Common myeloid progenitor, CD34-positive (primary cell): ENCODE results near the gene ATOX1.

ENCODE experiments used
- CTCF ChIA-PET: fragments of 350-600 bp; sonication (Branson Sonifier 250); formaldehyde crosslinking; loops from one replicate; lab custom pipeline; 2021; ENCODE audit warnings: antibody characterized with exemption; lab: Charles Lee
- POLR2A ChIA-PET: fragments of 350-600 bp; sonication (Branson Sonifier 250); formaldehyde crosslinking; loops from one replicate; lab custom pipeline; 2021; ENCODE audit warnings: antibody characterized with exemption; lab: Charles Lee
- DNase-seq, 3 donors: peaks; one replicate each; pipeline versions ENCODE4 v3.0.0 to v3.0.0-alpha.2; 2013
- H3K27ac ChIP-seq, 2 experiments: 1 replicate in 1 of 2; 2 replicates in 1 of 2; pipeline ENCODE4 v1.7.0; 2013; ENCODE audit warnings: inconsistent platforms in 2 of 2, low read length in 2 of 2, mild to moderate bottlenecking in 2 of 2, low read depth in 1 of 2, moderate library complexity in 1 of 2; ENCODE audit not compliant: severe bottlenecking in 2 of 2, insufficient read depth in 1 of 2, poor library complexity in 1 of 2
- H3K27me3 ChIP-seq, 5 experiments: replicated peaks in 2 of 5; 1 replicate in 3 of 5; 2 replicates in 2 of 5; pipeline versions ENCODE4 v1.6.1 to v1.7.0; 2013; ENCODE audit warnings: low read length in 4 of 5, mild to moderate bottlenecking in 2 of 5, moderate library complexity in 2 of 5, inconsistent platforms in 1 of 5; ENCODE audit not compliant: insufficient read depth in 5 of 5, control insufficient read depth in 4 of 5
- H3K36me3 ChIP-seq, 4 experiments: 1 replicate in 2 of 4; 2 replicates in 2 of 4; pipeline versions ENCODE4 v1.6.1 to v1.7.0; 2013; ENCODE audit warnings: low read length in 3 of 4, control low read depth in 1 of 4, mild to moderate bottlenecking in 1 of 4; ENCODE audit not compliant: control insufficient read depth in 4 of 4, insufficient read depth in 4 of 4
- H3K4me1 ChIP-seq, 4 experiments: 1 replicate in 3 of 4; 2 replicates in 1 of 4; pipeline versions ENCODE4 v1.6.1 to v1.7.1; 2013; ENCODE audit warnings: low read length in 3 of 4, mild to moderate bottlenecking in 3 of 4, control low read depth in 1 of 4, inconsistent platforms in 1 of 4, moderate library complexity in 1 of 4; ENCODE audit not compliant: control insufficient read depth in 4 of 4, insufficient read depth in 4 of 4; ENCODE audit errors: control extremely low read depth in 1 of 4
- H3K4me3 ChIP-seq, 7 experiments: 1 replicate in 4 of 7; 2 replicates in 3 of 7; pipeline versions ENCODE4 v1.5.1 to v1.7.0; 2013; ENCODE audit warnings: mild to moderate bottlenecking in 7 of 7, low read length in 6 of 7, moderate library complexity in 6 of 7, inconsistent platforms in 2 of 7, low read depth in 2 of 7, control low read depth in 1 of 7; ENCODE audit not compliant: insufficient read depth in 4 of 7, control insufficient read depth in 1 of 7; ENCODE audit errors: extremely low read depth in 1 of 7
- H3K9me3 ChIP-seq, 5 experiments: 1 replicate in 4 of 5; 2 replicates in 1 of 5; pipeline versions ENCODE4 v1.6.1 to v1.7.1; 2013; ENCODE audit warnings: low read length in 4 of 5, mild to moderate bottlenecking in 2 of 5, inconsistent platforms in 1 of 5, low read depth in 1 of 5, moderate library complexity in 1 of 5; ENCODE audit not compliant: control insufficient read depth in 4 of 5, insufficient read depth in 2 of 5; ENCODE audit errors: control extremely low read depth in 1 of 5
- WGBS: methylation state at CpG from one replicate; pipeline ENCODE4 v1.1.5; 2013; ENCODE audit not compliant: insufficient coverage; 5-methylcytosine and 5-hydroxymethylcytosine counted together

The ATOX1 gene

DNA sequence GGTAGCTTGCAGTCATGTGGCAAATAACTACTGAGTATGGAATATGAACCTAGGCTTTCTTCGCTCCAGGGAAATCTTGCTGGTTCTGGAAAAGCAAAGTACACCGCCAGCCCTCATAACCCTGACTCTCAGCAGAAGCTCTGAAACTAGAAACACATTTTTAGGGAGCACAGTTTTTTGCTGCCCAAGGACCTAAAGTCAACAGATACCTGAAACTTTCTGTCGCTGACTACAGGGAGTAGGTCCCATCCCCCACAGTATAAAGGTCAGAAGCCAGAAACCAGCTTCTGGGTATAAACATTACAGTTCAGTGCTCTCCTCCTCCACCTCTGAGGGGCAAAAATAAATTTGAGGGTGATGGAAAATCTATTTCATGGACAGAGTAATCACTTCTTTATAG lies 3.0 kb downstream of the ATOX1 start:
- H3K36me3 ChIP-seq, result peaks cover 0 to 20% (median 8%) of the 10 kb centered on the region in 4 experiments
- peaks cover 7 to 30% (median 25%) of the 10 kb centered on the region in 4 experiments for H3K4me1 ChIP-seq
- WGBS, result 97% methylated on average over 3 of the region's 3 CpGs
- no peaks in the 10 kb centered on the region for H3K27me3 ChIP-seq
- no peak overlapping the region for H3K27ac ChIP-seq
- CTCF ChIA-PET, result interaction anchor here (0.8 to 7.6 kb wide), 4 partner anchors 9 to 104 kb away, joined by 3 to 38 read pairs (median 4); partner anchors contain the start of gene G3BP1
- no peak overlapping the region for H3K4me3 ChIP-seq
- POLR2A ChIA-PET, result no interaction called here
- no peak for DNase-seq
- no peaks in the 10 kb centered on the region for H3K9me3 ChIP-seq

DNA sequence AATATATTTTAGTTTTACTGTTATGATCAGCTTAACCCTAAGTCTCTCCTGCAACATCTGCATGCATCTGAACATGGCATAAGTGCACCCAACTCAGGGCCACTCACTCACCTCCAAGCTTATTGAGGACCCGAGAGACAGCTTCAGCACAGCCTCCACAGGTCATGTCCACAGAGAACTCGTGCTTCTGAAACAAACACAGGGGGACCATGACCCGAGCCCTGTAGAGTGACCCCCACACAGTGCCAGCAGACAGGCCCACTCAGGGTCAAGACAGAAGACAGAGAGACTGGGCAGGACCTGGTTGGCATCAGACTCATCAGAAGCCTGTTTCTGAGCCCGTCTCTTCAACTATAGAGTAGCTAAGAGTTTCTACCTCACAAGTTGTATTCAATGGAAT lies 6.8 kb downstream of the ATOX1 start:
- Histone ChIP-seq H3K36me3 (peaks cover 4 to 25% (median 10%) of the 10 kb centered on the region in 4 experiments), H3K4me1 (peaks cover 0 to 13% (median 7%) of the 10 kb centered on the region in 4 experiments), H3K27ac (no peak overlapping the region), H3K4me3 (no peak overlapping the region), H3K9me3 (no peaks in the 10 kb centered on the region), H3K27me3 (no peaks in the 10 kb centered on the region)
- no peak for DNase-seq
- 96% methylated on average over 3 of the region's 4 CpGs for WGBS
- ChIA-PET CTCF (interaction anchor here (0.7 to 5.2 kb wide), 3 partner anchors 11 to 94 kb away, joined by 3 to 57 read pairs (median 12); no protein-coding TSS in a partner anchor), POLR2A (interaction anchor here (0.6 kb wide), 1 partner anchor 30 kb away, joined by 3 read pairs; no protein-coding TSS in a partner anchor)

DNA sequence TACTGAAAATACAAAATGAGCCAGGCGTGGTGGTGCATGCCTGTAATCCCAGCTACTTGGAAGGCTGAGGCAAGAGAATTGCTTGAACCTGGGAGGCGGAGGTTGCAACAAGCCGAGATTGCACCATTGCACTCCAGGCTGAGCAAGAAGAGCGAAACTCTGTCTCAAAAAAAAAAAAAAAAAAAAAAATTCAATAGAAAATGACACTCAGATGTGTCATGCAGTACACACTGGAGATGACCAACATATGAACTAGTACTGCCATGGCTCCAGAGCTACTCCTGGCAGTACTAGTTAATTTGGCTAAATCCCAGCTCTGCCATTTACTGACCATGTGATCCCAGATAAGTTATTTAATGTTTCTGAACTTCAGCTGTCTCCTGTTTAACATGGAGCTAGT lies 7.3 kb downstream of the ATOX1 start:
- Histone ChIP-seq H3K9me3 (no peaks in the 10 kb centered on the region), H3K27ac (no peak overlapping the region), H3K4me1 (peaks cover 4 to 14% (median 7%) of the 10 kb centered on the region in 4 experiments), H3K27me3 (no peaks in the 10 kb centered on the region), H3K36me3 (peaks cover 4 to 28% (median 11%) of the 10 kb centered on the region in 4 experiments), H3K4me3 (no peak overlapping the region)
- no peak for DNase-seq
- ChIA-PET CTCF (interaction anchor here (0.7 to 5.2 kb wide), 4 partner anchors 11 to 93 kb away, joined by 3 to 57 read pairs (median 10); partner anchors contain the start of gene G3BP1), POLR2A (interaction anchor here (0.6 kb wide), 1 partner anchor 31 kb away, joined by 3 read pairs; no protein-coding TSS in a partner anchor)
- 89% methylated on average over 3 of the region's 4 CpGs for WGBS

DNA sequence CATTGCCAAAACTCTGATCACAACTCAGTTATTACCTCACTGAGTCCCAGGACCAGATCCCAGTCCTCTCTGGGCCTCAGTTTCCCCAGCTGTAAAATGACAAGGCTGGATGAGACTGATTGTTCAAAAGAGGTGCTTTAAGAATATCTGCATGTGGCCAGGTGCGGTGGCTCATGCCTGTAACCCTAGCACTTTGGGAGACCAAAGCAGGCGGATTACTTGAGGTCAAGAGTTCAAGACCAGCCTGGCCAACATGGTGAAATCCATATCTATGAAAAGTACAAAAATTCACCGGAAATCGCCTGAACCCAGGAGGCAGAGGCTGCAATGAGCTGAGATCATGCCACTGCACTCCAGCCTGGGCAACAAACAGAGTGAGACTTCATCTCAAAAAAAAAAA lies 8.3 kb downstream of the ATOX1 start:
- Histone ChIP-seq H3K9me3 (no peaks in the 10 kb centered on the region), H3K27ac (no peak overlapping the region), H3K4me3 (no peak overlapping the region), H3K27me3 (no peaks in the 10 kb centered on the region), H3K36me3 (peaks cover 4 to 35% (median 14%) of the 10 kb centered on the region in 4 experiments), H3K4me1 (peaks cover 4 to 23% (median 15%) of the 10 kb centered on the region in 4 experiments)
- CTCF ChIA-PET, result interaction anchor here (2.9 to 5.2 kb wide), 2 partner anchors 10 to 21 kb away, joined by 7 to 57 read pairs; partner anchors contain the start of gene G3BP1
- 96% methylated on average over 4 of the region's 4 CpGs for WGBS
- POLR2A ChIA-PET, result no interaction called here
- no peak for DNase-seq

DNA sequence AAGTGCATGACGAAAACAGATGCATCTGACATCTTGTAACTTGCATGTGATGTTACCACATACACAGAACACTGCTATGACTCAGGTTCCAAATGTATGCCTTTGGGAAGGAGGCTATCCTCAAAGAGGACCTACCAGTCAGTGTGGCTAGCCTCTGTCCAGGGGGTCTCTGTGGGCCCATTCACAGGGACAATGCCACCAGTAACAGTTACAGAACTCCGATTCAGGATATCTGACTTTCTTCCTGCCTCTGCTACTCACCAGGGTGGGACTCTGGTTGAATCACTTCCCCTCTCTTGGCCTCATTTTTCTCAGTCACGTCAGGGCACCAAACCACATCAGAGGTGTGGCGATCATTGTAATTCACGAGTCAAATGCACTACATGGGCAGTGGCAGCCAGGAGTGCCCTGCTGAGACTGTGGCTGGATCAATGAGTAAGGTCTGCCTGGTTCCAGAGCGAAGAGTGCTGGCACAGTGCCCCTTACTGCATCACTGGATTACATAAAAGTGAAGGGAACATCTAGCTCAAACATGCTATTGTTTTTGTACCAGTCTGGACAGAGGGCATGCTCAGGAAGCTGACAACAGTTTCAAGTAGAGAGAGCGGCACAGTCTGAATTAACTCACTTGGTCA lies 13.2 kb downstream of the ATOX1 start:
- Histone ChIP-seq H3K27me3 (no peaks in the 10 kb centered on the region), H3K9me3 (no peaks in the 10 kb centered on the region), H3K36me3 (peaks cover 8 to 29% (median 21%) of the 10 kb centered on the region in 4 experiments), H3K4me3 (peak overlapping the region in 1 of 7 experiments; percentile 3), H3K4me1 (peaks cover 6 to 32% (median 19%) of the 10 kb centered on the region in 4 experiments), H3K27ac (peak overlapping the region in 1 of 2 experiments; percentile 28)
- DNase-seq, result peak; percentile 64 to 78 (median 74)
- ChIA-PET POLR2A (no interaction called here), CTCF (interaction anchor here (1.3 to 9.2 kb wide), 3 partner anchors 6 to 87 kb away, joined by 4 to 173 read pairs (median 57); no protein-coding TSS in a partner anchor)
- 34% methylated on average over 5 of the region's 7 CpGs for WGBS

DNA sequence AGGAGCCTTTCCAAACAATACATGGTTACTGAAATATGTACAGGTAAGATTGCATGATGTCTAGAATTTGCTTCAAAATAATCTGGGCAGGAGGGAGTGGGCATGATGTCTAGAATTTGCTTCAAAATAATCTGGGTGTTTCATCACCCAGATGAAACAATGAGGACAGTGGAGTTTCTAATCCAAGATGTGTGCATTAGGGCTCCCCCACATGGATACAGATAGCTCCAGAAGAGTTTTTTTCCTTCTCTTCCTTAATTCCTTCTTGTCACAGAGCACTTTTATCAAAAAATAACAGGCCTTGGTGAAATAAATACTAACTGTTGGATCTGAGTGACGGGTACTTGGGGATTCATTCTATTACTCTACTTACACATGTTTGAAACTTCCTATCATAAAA lies 14.9 kb downstream of the ATOX1 start:
- Histone ChIP-seq H3K27ac (no peak overlapping the region), H3K4me1 (peaks cover 6 to 37% (median 19%) of the 10 kb centered on the region in 4 experiments), H3K4me3 (no peak overlapping the region), H3K27me3 (no peaks in the 10 kb centered on the region), H3K9me3 (no peaks in the 10 kb centered on the region), H3K36me3 (peaks cover 8 to 32% (median 21%) of the 10 kb centered on the region in 4 experiments)
- no peak for DNase-seq
- ChIA-PET POLR2A (interaction anchor here (1.3 kb wide), 1 partner anchor 28 kb away, joined by 3 read pairs; the partner anchor contains the start of gene G3BP1), CTCF (interaction anchor here (1.3 to 9.2 kb wide), 6 partner anchors 8 to 92 kb away, joined by 4 to 173 read pairs (median 33); partner anchors contain the start of gene SPARC)
- WGBS, result no CpG with 5 or more reads among the region's 1 CpG
